PC-9 (cell line): ENCODE measurements around the gene SUB1.

Experiments
- EZH2 ChIP-seq: fragments of 200-600 bp; sonication (generic); IDR thresholded peaks from 2 replicates; pipeline ENCODE4 v1.8.0; 2017; ENCODE audit warnings: antibody characterized with exemption, low read depth
- TF ChIP-seq, protein P1 (sequence below): fragments of 200-600 bp; sonication (generic); conservative IDR thresholded peaks from 2 replicates; pipeline ENCODE4 v1.6.1; 2017; ENCODE audit warnings: mixed run types, antibody characterized with exemption, mild to moderate bottlenecking, moderate library complexity

DNA sequence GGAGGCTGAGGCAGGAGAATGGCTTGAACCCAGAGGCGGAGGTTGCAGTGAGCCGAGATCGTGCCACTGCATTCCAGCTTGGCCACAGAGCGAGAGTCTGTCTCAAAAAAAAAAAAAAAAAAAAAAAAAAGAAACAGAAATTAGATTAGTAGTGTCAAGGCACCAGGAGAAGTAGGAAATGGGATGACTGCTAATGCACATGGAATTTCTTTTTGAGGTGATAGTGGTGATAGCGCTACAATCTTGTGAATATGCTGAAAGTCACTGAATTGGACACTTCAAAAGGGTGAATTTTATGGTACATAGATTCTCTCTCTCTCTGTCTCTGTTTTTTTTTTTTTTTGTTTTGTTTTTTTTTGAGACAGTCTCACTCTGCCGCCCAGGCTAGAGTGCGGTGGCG, 42.1 kb upstream of the SUB1 start:
- TF ChIP-seq, protein P1, sequence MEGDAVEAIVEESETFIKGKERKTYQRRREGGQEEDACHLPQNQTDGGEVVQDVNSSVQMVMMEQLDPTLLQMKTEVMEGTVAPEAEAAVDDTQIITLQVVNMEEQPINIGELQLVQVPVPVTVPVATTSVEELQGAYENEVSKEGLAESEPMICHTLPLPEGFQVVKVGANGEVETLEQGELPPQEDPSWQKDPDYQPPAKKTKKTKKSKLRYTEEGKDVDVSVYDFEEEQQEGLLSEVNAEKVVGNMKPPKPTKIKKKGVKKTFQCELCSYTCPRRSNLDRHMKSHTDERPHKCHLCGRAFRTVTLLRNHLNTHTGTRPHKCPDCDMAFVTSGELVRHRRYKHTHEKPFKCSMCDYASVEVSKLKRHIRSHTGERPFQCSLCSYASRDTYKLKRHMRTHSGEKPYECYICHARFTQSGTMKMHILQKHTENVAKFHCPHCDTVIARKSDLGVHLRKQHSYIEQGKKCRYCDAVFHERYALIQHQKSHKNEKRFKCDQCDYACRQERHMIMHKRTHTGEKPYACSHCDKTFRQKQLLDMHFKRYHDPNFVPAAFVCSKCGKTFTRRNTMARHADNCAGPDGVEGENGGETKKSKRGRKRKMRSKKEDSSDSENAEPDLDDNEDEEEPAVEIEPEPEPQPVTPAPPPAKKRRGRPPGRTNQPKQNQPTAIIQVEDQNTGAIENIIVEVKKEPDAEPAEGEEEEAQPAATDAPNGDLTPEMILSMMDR = no peak
- TF ChIP-seq EZH2 = no peak
